HG03095 (cell line): ENCODE results near the gene NFIC.
"Not testable (repeated sequence)": the region's sequence is repeated elsewhere in the genome, so short reads cannot be mapped to it uniquely, and the experiment has no call there.

Experiments used
- ATAC-seq: cut with Tn5 transposase; IDR thresholded peaks from one replicate; pipeline ENCODE4 v1.9.1; 2021; ENCODE audit warnings: moderate library complexity; ENCODE audit not compliant: unreplicated experiment

NFIC gene

DNA sequence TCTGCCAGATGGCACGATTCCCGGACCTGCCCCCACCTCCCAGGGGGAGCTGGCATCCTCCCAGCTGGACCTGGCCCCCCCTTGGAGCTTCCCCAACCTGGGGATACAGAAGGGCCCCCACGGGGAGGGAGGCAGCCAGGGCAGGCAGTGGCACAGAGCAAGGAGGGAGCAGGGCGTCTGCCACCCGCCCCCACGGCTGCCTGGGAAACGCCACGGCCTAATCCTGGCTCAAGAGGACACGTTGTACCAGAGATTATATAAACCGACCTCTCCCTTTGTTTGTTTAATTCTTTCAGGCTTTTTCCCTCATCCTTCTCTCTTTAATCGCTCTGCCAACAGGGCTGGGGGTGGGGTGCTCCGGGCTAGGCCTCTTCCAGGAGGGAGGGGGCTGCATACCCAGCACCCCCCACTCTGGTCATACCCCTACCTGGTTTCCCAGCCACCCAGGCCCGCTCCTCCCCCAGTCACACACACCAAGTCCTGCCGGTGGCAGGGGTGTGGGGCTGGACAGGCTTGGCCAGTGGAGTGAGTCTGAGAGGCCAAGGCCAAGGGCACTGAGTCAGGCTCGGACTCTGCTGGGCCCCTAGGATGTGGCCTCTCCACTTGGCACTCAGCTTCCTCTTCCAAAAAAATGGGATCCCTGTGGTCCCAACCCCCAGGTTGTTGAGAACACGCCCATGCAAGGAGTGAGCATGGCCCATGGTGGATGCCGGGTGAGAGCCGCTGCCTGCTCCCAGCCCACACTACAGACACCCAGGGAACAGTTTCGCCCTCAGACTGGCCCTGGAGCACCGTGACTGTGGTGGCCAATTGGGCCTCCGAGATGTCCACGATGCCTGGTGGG is 29.5 kb upstream of the NFIC start:
- no peak for ATAC-seq

DNA sequence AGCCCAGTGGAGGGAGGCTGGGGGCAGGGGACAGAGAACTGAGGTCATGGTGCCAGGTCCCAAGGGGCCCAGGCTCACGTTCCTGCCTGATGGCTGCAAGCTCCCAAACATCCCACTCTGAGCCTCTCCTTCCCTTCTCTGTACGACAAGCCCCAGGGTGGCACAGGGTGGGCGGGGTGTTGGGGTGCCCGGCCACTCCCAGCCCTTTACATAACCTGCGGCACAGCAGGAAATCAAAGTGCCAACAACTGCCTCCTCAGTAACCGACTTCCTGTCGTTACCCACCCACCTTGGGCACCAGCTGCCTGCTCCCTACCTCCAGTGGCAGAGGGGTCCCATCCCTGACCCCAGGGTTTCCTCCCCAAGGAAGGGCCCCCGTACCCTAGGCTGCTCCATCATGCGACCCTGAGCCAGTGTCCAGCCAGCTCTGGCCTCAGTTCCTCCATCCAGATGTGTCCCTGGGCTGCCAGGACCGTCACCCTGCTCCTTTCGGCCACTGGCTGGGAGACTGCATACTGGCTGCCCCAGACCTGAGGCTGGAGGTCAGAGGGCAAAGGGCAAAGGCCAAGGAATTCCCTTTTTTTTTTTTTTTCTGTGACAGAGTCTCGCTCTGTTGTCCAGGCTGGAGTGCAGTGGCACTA is 27.7 kb upstream of the NFIC start:
- ATAC-seq, result no peak

DNA sequence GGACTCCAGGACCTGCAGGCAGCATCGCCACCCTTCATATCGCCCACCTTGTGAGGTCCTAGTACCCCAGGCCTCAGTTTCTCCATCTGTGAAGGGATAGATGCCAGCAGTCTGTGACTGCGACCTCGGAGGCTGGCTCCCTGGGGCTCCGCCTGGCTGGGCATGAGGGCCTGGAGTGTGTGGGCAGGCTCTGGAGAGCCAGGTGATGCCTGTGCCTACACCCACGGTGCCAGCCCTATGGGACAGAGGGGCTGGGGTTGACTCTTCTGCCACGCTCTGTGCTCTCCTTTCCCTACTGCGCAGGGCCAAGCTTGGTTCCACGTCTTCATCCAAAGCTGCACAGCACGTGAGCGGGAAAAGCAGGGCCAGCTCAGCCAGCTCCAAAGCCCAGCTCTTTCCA is 26.0 kb upstream of the NFIC start:
- no peak for ATAC-seq

DNA sequence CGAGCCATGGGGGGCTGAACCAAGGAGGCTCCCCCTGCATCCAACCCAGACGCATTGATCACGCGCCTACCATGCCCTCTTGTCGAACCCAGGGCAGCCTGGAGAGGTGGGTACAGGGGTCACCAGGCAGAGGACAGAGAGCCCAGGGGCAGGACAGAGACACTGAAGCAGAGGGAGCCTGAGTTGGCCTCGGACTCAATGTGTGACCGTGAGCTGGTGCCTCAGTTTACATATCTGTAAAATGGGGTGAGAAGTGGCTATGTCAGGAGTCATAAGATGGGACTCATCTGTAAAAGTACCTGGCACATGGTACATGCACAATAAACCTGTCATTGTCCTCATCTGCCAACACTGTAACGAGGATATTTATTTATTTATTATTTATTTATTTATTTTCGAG is 24.1 kb upstream of the NFIC start:
- no peak for ATAC-seq

DNA sequence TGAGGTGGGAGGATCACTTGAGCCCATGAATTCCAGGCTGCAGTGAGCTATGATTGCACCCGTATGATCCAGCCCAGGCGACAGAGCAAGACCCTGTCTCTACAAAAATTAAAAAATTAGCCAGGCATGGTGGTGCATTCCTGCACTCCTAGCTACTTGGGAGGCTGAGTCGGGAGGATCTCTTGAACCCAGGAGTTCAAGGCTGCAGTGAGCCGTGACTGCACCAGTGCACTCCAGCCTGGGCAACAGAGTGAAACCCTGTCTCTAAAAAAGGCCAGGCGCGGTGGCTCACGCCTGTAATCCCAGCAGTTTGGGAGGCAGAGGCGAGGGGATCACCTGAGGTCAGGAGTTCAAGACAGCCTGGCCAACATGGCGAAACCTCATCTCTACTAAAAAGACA is 23.4 kb upstream of the NFIC start:
- ATAC-seq, result not testable (repeated sequence)

DNA sequence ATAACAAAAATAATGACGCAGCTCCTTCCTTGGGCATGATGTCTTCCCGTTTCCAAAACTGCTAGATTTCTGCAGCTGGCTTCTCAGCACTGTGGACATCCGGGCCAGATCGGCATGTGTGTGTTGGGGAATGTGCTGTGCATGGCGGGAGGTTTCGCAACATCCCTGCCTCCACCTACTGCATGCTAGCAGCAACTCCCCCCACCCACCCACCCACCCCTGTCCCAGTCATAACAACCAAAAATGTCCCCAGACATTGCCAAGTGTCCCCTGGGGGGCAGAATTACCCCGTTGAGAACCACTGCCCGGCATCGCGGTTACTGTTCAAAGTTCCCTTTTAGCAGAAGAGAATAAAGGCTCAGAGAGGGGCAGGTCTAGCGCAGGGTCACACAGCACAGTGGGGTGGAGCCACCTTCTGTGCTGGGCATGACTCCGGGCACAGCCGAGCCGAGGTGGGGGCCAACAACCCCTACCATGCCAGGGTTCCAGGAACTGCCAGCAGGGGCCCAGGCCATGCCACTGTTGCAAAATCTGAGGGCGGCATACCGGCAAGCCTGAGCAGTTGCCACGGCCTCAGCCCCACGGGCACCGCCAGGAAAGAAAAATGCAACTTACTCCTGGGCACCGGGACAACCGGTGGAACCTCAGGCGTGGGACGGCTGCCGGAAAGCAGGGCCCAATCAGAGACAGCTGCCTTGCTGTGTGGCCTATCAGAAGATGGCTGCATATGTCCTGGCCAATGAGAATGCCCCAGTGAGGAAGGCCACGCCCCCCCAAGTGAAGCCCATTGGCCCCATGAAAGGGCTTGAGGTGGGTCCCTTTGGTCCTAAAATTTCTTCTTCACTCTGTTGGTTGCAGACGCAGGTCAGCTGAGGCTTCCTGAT is 22.5 kb upstream of the NFIC start:
- no peak for ATAC-seq

DNA sequence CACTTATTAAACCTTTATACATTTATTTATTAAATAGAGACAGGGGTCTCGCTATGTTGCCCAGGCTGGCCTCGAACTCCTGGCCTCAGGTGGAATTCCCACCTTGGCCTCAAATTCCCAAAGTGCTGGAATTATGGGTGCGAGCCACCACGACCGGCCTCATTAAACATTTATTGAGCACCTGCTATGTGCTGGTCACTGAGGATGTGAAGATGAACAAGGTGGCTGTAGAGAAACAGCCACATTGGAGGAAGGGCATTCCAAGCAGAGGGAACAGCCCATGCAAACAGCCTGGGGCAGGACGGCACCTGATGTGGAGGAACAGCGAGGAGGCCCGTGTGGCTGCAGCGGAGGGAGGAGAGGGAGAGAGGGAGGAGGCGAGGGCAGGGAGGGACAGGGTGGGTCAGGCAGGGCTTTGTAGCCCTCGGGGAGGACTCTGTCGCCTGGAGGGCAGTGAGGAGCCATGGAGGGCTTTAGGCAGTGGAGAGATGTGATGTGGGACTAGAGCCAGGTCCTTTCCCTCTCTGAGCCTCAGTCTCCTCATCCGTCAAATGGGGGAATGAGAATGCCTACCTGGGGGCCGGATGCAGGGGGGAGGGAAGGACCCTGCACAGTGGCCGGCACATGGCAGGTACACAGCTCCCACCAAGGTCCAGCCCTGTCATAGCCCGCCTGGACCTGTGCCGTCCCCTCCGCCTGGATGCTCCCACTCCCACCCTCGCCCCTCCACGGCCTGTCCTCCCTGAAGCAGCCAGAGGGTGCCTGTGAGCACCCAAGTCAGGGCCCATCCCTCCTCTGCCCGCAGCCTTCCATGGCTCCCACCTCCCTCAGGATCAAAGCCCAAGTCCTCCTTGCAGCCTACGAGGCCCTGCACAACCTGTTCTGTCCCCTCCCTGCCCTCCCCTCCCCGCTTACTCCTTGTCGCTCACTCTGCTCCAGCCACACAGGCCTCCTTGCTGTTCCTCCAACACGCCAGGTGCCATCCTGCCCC is 21.5 kb upstream of the NFIC start:
- ATAC-seq, result no peak

DNA sequence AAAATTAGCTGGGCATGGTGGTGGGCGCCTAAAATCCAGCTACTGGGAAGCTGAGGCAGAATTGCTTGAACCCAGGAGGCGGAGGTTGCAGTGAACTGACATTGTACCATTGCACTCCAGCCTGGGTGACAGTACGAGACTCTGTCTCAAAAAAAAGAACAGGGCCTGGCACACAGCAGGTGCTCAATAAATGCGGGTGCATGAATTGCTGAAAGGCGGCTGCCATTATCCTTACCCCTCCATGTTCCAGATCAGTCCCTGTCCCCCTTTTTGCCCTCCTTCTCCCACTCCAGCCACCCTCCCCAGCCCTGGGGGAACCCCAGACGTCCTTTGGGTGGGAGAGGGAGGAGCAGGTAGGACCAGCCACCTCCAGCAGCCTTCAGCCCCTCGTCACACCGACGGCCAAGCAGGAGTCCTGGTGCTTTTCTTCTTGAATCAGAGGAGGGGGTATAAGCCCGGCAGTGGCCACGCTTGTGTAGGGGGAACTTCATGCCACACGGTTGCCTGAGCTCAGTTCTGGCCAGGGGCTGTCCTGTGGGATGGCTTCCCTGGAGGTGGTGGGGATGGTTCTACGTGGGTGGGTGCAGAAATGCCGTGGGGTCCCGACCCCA is 20.4 kb upstream of the NFIC start:
- no peak for ATAC-seq

DNA sequence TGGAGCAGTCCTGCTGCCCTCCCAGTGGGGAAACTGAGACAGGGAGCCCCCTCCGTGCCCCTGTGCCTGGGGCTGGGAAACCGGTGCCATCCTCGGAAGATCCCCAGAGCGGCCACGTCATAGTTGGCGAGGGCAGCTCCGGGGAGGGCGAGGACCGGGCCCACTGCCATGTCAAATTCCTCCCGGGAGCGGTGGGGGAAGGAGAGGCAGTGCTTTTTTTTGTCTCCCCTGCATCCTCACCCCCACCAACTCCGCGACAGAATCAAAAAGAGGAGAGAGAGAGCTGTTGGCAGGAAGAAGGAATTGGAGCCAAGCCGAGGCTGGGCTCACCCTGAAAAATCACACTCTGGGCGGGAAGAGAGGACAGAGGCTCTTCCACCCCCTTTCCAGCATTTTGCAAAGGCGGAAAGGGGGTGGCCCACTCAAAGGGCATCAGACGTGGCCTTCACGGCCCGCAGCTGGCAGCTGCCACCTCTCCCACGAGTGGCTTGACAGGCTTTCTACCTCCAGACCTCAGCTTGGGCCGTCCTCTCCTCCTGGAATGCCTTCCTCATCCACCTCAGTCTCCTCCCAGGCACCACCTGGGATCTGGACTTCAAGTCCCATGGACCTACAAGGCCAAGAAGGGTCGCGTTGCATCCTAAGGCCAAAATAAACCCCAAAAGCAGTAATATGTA is 19.6 kb upstream of the NFIC start:
- no peak for ATAC-seq

DNA sequence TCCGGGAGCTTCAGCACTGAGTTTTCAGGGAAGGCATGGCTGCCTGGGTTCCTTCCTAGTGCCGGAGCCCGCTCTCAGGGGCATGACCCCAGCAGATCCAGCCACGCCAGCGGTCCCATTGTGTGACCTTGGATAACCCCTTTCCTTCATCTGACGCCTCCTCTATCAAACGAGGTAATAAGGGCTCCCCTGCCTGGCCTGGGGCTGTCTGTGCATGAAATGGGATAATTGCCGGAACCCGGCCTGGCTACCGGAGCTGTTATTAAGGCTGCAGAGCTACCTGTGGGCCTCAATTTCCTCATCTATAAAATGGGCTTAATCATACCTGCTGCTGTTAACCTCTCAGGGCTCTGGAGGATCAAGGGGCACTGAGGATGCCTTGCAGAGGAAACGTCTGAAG is 18.3 kb upstream of the NFIC start:
- ATAC-seq, result no peak

DNA sequence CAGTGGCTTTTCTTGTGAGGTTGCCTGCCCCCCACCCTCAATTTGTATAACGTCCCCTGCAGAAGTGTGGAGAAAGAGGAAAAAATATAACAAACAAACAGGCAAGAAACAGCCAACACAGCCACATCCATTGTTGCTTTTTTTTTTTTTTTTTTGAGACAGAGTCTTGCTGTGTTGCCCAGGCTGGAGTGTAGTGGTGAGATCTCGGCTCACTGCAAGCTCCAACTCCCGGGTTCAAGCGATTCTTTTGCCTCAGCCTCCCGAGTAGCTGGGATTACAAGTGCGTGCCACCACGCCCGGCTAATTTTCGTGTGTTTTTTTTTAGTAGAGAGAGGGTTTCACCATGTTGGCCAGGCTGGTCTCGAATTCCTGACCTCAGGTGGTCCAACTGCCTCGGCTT is 17.9 kb upstream of the NFIC start:
- not testable (repeated sequence) for ATAC-seq

DNA sequence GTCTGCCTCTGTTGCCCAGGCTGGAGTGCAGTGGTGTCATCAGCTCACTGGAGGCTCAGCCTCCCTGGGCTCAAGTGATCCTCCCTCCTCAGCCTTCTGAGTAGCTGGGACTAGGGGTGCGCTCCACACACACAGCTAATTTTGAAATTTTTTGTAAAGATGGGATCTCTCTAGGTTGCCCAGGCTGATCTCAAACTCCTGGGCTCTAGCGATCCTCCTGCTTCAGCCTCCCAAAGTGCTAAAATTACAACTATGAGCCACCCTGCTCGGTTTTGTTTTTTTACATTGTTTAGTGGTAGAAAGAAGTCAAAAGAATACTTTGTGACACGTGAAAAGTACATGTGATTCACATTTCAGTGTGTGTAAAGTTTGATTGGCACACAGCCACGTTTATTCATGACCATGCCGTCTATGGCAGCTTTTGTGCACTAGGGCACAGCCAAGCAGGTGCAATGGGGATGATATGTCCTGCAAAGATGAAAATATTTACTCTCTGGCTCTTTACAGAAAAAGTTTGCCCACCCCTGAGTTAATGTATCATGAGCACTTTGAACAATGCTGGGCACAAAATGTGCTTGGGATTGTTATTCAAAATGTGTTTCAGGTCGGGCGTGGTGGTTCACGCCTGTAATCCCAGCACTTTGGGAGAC is 16.2 kb upstream of the NFIC start:
- ATAC-seq, result no peak

DNA sequence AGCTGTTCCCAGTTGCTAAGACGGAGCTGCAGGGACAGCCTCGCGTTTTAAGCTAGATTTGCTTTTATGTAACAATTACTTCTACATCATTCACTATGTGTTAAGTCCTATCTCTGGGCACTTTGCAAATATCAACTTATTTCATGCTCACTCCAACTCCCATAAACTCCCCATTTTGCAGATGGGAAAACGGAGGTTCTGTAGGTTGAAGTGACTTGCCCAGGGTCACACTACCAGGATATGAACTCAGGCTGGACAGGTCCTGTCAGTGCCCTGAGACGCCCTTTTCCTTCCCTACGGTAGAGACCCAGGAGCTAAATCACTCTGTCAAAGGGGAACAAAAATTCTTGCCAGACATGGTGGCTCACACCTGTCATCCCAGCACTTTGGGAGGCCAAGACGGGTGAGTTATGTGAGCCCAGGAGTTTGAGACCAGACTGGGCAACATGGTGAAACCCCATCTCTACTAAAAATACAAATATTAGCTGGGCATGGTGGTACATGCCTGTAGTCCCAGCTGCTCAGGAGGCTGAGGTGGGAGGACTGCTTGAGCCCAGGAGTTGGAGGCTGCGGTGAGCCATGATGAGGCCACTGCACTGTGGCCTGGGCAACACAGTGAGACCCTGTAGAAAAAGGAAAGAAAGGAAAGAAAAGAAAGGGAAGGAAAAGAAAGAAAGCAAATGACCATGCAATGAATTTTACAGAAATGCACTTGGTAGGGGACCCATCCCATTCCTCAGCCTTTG is 14.5 kb upstream of the NFIC start:
- no peak for ATAC-seq

DNA sequence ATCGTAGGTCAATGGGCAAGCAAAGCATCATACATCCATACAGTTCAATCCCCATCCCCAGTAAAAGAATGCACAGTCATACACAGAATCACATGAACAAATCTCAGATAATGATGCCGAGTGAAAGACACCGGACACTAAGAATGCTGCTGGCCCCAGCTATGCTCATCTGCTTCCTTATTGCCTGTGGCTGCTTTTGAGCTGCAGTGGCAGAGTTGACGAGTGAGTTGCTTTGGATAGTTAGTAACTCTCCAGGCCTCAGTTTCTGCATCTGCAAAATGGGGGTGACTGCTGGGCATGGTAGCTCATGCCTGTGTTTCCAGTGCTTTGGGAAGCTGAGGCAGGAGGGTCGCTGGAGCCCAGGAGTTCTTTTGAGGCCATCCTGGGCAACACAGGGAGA is 12.9 kb upstream of the NFIC start:
- ATAC-seq, result no peak

DNA sequence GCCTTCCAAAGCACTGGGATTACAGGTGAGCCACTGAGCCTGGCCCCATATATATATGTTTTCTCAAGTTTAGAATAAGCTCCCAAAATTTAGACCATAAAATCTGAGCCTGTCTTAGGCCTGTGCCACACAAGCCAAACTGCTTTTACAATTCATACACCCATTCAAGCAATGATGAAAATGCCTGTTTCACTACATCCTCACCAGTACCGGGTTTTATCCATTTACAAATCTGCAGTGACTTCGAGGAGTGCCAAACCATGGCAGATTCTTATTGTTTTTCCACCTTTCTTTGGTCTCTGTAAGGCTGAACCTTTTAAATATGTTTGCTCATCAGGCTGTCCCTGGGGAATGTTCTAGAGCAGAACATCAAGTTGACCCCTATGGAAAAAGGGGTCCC is 9.6 kb upstream of the NFIC start:
- ATAC-seq, result no peak

DNA sequence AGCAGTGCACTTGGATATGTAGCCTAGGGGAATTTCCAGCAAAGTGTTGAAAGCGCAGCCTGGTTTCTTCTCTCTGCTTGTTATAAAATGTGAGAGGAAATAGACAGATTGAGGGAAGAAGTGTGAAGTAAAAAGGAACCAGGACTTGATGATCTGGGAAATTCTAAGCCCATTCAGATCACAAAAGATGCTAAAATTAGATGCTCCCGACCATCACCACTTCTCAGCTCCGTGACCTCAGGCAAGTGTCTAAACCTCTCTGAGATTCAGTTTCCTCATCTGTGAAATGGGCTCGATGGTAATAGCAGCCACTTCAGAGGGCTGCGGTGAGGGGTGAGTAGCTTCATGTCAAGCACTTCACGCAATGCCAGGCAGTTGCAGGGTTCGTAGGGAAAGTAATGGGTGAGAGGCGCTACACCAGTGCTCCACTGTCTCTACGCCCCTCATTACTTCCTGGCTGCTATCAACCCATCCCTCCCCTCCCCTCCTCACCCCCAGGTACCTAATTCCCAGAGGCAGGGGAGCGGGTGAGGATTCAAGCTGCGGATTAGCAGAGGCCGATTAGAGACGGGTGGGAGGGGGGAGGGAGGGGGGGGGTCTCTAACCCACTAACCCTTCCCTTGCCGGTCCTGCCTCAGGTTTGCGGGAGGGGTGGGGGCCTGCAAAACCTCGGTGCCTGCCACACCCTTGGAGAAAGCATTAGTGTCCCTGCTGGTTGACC is 9.0 kb upstream of the NFIC start:
- no peak for ATAC-seq

DNA sequence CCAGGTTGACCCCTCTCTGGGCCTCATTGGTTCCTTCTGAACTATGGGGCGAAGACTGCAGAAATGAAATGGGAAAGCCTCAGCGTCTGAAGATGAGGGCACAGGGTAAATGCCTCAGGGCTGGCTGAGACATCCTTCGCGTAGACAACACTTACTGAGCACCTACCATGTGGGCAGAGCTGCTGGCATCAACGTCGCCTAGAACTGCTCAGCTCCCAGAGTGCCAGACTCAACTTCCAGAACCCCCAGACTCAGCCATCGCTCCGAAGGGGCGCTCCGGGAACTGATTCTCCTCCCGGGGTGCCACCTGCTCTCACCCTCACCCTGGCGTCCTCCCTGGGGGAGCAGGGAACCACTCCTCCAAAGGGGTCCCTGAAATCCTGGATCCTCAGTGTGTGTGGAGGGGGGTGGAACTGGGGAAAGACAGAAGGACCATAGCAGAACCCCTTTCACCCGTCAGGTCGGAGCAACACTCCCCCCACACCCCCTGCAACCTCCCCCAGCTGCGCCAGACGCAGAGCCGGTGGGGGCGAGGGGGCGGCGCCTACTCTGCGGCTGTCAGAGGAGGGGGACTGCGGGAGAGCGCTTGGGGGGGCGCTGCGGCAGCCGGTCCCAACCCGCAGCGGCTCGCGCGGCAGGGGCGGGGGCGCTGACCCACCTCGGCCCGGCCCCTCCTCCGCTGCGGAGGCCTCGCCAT is 8.2 kb upstream of the NFIC start:
- ATAC-seq, result no peak
